ENCODE measurements around the gene SNU13. TPM values are rescaled to one million over a fixed set of nuclear protein-coding genes. Genes with fewer than 3 reads are reported as not detected.
"Not testable (repeated sequence)": the region's sequence is repeated elsewhere in the genome, so short reads cannot be mapped to it uniquely, and the experiment has no call there.

The SNU13 gene
- total RNA-seq, 4 donors from 2014 or later: 78.6 to 131 (median 111) TPM

- Histone ChIP-seq H3K27ac (peak overlapping the region; percentile 43 to 86 (median 84)), H3K4me1 (peaks cover 0 to 28% (median 3%) of the 10 kb centered on the region in 3 donors), H3K9me3 (no peaks in the 10 kb centered on the region), H3K27me3 (no peaks in the 10 kb centered on the region), H3K36me3 (peaks cover 0 to 37% of the 10 kb centered on the region in 2 donors), H3K4me3 (peak overlapping the region; percentile 35 to 65)
- peak; percentile 86 for TF ChIP-seq POLR2AphosphoS5 (IDR thresholded peaks at IDR 0.05)
- TF ChIP-seq EP300 (IDR thresholded peaks at IDR 0.05): no peak
- no peak for TF ChIP-seq CTCF (IDR thresholded peaks at IDR 0.05)
- TF ChIP-seq POLR2A (IDR thresholded peaks at IDR 0.05): peak; percentile 49 to 51
- 29 to 47% methylated on average over 24 to 26 of the region's 50 CpGs for WGBS, 2 donors (ENCODE audit: low coverage in 1 of 2)
- ATAC-seq: peak; percentile 96
These were observed 6.4 kb downstream of the SNU13 start for GRCh38 chr22:41682033-41682807.

GRCh38 chr22:41681616-41682015 is 7.1 kb downstream of the SNU13 start:
- Histone ChIP-seq H3K4me3 (peak overlapping the region; percentile 35 to 65), H3K27ac (peak overlapping the region in 2 of 4 donors; percentile 84 to 86)
- no peak for ATAC-seq

GRCh38 chr22:41676134-41676533 is 12.5 kb downstream of the SNU13 start:
- peaks cover 0 to 3% (median 0%) of the 10 kb centered on the region in 3 donors for H3K4me1 ChIP-seq
- no peaks in the 10 kb centered on the region for H3K27me3 ChIP-seq
- TF ChIP-seq CTCF (IDR thresholded peaks at IDR 0.05) (no peak), EP300 (IDR thresholded peaks at IDR 0.05) (no peak), POLR2AphosphoS5 (IDR thresholded peaks at IDR 0.05) (no peak), POLR2A (IDR thresholded peaks at IDR 0.05) (no peak)
- H3K4me3 ChIP-seq: no peak overlapping the region
- H3K27ac ChIP-seq: no peak overlapping the region
- no peak for ATAC-seq
- no peaks in the 10 kb centered on the region for H3K9me3 ChIP-seq
- WGBS, 2 donors (ENCODE audit: low coverage in 1 of 2): 91 to 96% methylated on average over 4 of the region's 4 CpGs
- H3K36me3 ChIP-seq: peaks cover 0 to 78% of the 10 kb centered on the region in 2 donors

More at GRCh38 chr22:41681616-41682015, 7.1 kb downstream of the SNU13 start:
- 43 to 47% methylated on average over 8 to 14 of the region's 14 CpGs for WGBS, 2 donors (ENCODE audit: low coverage in 1 of 2)
- no peaks in the 10 kb centered on the region for H3K9me3 ChIP-seq
- H3K36me3 ChIP-seq: peaks cover 0 to 41% of the 10 kb centered on the region in 2 donors
- H3K27me3 ChIP-seq: no peaks in the 10 kb centered on the region
- peaks cover 0 to 22% (median 0%) of the 10 kb centered on the region in 3 donors for H3K4me1 ChIP-seq
- no peak for TF ChIP-seq POLR2A (IDR thresholded peaks at IDR 0.05)
- no peak for TF ChIP-seq POLR2AphosphoS5 (IDR thresholded peaks at IDR 0.05)
- no peak for TF ChIP-seq CTCF (IDR thresholded peaks at IDR 0.05)
- no peak for TF ChIP-seq EP300 (IDR thresholded peaks at IDR 0.05)

- Histone ChIP-seq H3K36me3 (peaks cover 0 to 68% of the 10 kb centered on the region in 2 donors), H3K4me1 (no peaks in the 10 kb centered on the region), H3K4me3 (no peak overlapping the region), H3K9me3 (no peaks in the 10 kb centered on the region), H3K27me3 (no peaks in the 10 kb centered on the region), H3K27ac (no peak overlapping the region)
- no peak for TF ChIP-seq POLR2A (IDR thresholded peaks at IDR 0.05)
- no peak for TF ChIP-seq POLR2AphosphoS5 (IDR thresholded peaks at IDR 0.05)
- TF ChIP-seq EP300 (IDR thresholded peaks at IDR 0.05): no peak
- 68 to 92% methylated on average over 5 to 6 of the region's 12 CpGs for WGBS, 2 donors (ENCODE audit: low coverage in 1 of 2)
- ATAC-seq: no peak
These were observed 13.8 kb downstream of the SNU13 start for GRCh38 chr22:41674846-41675340.

GRCh38 chr22:41672780-41673509 is 15.7 kb downstream of the SNU13 start:
- TF ChIP-seq EP300 (IDR thresholded peaks at IDR 0.05): no peak
- no peak for TF ChIP-seq POLR2A (IDR thresholded peaks at IDR 0.05)
- peak in 3 of 4 experiments; percentile 8 to 25 (median 18) for TF ChIP-seq CTCF (IDR thresholded peaks at IDR 0.05)
- TF ChIP-seq POLR2AphosphoS5 (IDR thresholded peaks at IDR 0.05): no peak
- Histone ChIP-seq H3K27ac (no peak overlapping the region), H3K4me3 (no peak overlapping the region), H3K9me3 (no peaks in the 10 kb centered on the region), H3K36me3 (peaks cover 0 to 48% of the 10 kb centered on the region in 2 donors), H3K4me1 (peaks cover 0 to under 1% (median 0%) of the 10 kb centered on the region in 3 donors), H3K27me3 (no peaks in the 10 kb centered on the region)
- WGBS, 2 donors (ENCODE audit: low coverage in 1 of 2): 51 to 52% methylated on average over 4 to 6 of the region's 6 CpGs
- ATAC-seq: no peak

GRCh38 chr22:41672096-41672495 is 16.6 kb downstream of the SNU13 start:
- WGBS, 2 donors (ENCODE audit: low coverage in 1 of 2): 89 to 92% methylated on average over 7 to 9 of the region's 10 CpGs
- H3K9me3 ChIP-seq, H3K27ac ChIP-seq, H3K4me3 ChIP-seq, H3K27me3 ChIP-seq, H3K4me1 ChIP-seq, ATAC-seq: not testable (repeated sequence)
- H3K36me3 ChIP-seq: peaks cover 0 to 40% of the 10 kb centered on the region in 2 donors
